ENCODE measurements around the gene SCYGR2. TPM values are rescaled to one million over a fixed set of nuclear protein-coding genes. Genes with fewer than 3 reads are reported as not detected.
A peak's percentile ranks its signal among the peaks of the same experiment; 100 is the strongest.

The SCYGR2 gene
- total RNA-seq, 1 experiment from 2014 or later, result not detected

DNA sequence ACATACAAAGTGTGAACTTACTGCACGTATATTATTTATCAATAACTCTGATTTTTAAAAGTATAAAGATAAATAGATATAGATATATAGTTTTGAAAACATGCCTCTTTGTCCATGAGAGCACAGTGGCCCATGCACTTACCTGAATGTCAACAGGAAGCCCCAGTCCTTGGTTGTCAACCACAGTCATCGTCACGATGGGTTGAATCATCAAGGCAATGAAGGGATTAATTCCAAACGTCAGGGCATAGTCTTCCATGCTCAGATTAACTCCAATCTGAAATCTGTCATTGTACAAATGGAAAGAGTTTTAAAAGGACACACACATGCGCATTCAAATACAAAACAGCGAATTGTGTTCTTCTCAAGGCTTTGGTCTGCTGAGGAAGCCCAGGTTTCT, 34.1 kb downstream of the SCYGR2 start:
- Histone ChIP-seq H3K4me3 (ENCODE audit: low read depth, low read length) (no peak overlapping the region), H3K36me3 (ENCODE audit: control insufficient read depth, insufficient read depth, low read length) (no peaks in the 10 kb centered on the region), H3K9me3 (no peaks in the 10 kb centered on the region), H3K4me1 (peaks cover 5% of the 10 kb centered on the region), H3K27me3 (replicated peaks; ENCODE audit: control insufficient read depth, insufficient read depth, low read length) (no peaks in the 10 kb centered on the region)
- Mint-ChIP-seq H3K9me3 (ENCODE audit: unreplicated experiment) (no peaks in the 10 kb centered on the region), H3K36me3 (ENCODE audit: insufficient read depth, unreplicated experiment) (no peaks in the 10 kb centered on the region), H3K27ac (ENCODE audit: unreplicated experiment) (no peak overlapping the region), H3K27me3 (ENCODE audit: insufficient read depth, unreplicated experiment) (no peaks in the 10 kb centered on the region), H3K4me3 (ENCODE audit: unreplicated experiment) (no peak overlapping the region), H3K4me1 (ENCODE audit: low read depth, unreplicated experiment) (no peaks in the 10 kb centered on the region)
- ChIA-PET POLR2A (interaction anchor here (0.7 kb wide), 1 partner anchor 12 kb away, joined by 5 read pairs; no protein-coding TSS in a partner anchor), CTCF (no interaction called here)
- DNase-seq, result no peak
- TF ChIP-seq, protein P1, sequence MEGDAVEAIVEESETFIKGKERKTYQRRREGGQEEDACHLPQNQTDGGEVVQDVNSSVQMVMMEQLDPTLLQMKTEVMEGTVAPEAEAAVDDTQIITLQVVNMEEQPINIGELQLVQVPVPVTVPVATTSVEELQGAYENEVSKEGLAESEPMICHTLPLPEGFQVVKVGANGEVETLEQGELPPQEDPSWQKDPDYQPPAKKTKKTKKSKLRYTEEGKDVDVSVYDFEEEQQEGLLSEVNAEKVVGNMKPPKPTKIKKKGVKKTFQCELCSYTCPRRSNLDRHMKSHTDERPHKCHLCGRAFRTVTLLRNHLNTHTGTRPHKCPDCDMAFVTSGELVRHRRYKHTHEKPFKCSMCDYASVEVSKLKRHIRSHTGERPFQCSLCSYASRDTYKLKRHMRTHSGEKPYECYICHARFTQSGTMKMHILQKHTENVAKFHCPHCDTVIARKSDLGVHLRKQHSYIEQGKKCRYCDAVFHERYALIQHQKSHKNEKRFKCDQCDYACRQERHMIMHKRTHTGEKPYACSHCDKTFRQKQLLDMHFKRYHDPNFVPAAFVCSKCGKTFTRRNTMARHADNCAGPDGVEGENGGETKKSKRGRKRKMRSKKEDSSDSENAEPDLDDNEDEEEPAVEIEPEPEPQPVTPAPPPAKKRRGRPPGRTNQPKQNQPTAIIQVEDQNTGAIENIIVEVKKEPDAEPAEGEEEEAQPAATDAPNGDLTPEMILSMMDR (IDR thresholded peaks at IDR 0.05; ENCODE audit: insufficient read depth in 1 of 2, low read depth in 1 of 2, low read length in 1 of 2, severe bottlenecking in 1 of 2, unreplicated experiment in 1 of 2), result no peak
- no TSS peak for BruUV-seq (replicated peaks)
- intact Hi-C loops (cut with micrococcal nuclease; ENCODE audit: unreplicated experiment), result no loop called here

GRCh38 chr2:227634201-227634600, 35.5 kb downstream of the SCYGR2 start:
- H3K27me3 Mint-ChIP-seq (ENCODE audit: insufficient read depth, unreplicated experiment), result no peaks in the 10 kb centered on the region
- no peaks in the 10 kb centered on the region for H3K36me3 Mint-ChIP-seq (ENCODE audit: insufficient read depth, unreplicated experiment)
- no TSS peak for BruUV-seq (replicated peaks)
- DNase-seq, result no peak
- TF ChIP-seq, protein P1 (IDR thresholded peaks at IDR 0.05; ENCODE audit: insufficient read depth in 1 of 2, low read depth in 1 of 2, low read length in 1 of 2, severe bottlenecking in 1 of 2, unreplicated experiment in 1 of 2), result no peak
- Histone ChIP-seq H3K27me3 (replicated peaks; ENCODE audit: control insufficient read depth, insufficient read depth, low read length) (no peaks in the 10 kb centered on the region), H3K9me3 (no peaks in the 10 kb centered on the region), H3K4me3 (ENCODE audit: low read depth, low read length) (no peak overlapping the region), H3K4me1 (peaks cover 5% of the 10 kb centered on the region), H3K36me3 (ENCODE audit: control insufficient read depth, insufficient read depth, low read length) (no peaks in the 10 kb centered on the region)
- no peaks in the 10 kb centered on the region for H3K4me1 Mint-ChIP-seq (ENCODE audit: low read depth, unreplicated experiment)
- no peak overlapping the region for H3K4me3 Mint-ChIP-seq (ENCODE audit: unreplicated experiment)
- CTCF ChIA-PET, result interaction anchor here (0.6 kb wide), 1 partner anchor 479 kb away, joined by 3 read pairs; no protein-coding TSS in a partner anchor
- intact Hi-C loops (cut with micrococcal nuclease; ENCODE audit: unreplicated experiment), result no loop called here
- H3K9me3 Mint-ChIP-seq (ENCODE audit: unreplicated experiment), result no peaks in the 10 kb centered on the region
- no peak overlapping the region for H3K27ac Mint-ChIP-seq (ENCODE audit: unreplicated experiment)
- POLR2A ChIA-PET, result no interaction called here

DNA sequence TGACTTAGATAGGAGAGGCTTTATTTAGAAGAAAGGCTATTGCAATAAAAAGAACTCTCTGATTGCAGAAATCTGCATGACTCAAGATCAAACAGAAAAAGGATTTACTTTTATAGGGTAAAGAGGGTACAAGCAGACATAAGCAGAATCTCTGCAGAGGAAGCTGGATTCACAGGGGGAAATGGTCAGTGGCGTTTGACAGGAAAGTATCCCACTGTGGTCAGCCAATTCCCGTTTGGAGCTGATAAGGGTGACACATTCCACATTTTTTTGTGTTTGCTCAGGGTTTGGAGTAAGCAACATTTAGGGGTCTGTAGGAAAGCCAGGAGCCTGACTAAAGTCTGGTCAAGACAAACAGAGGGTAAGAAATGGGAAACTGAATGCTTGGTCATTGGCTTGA, 44.0 kb downstream of the SCYGR2 start:
- ChIA-PET POLR2A (no interaction called here), CTCF (no interaction called here)
- Mint-ChIP-seq H3K36me3 (ENCODE audit: insufficient read depth, unreplicated experiment) (no peaks in the 10 kb centered on the region), H3K9me3 (ENCODE audit: unreplicated experiment) (no peaks in the 10 kb centered on the region), H3K4me3 (ENCODE audit: unreplicated experiment) (peak overlapping the region; percentile 13), H3K27me3 (ENCODE audit: insufficient read depth, unreplicated experiment) (no peaks in the 10 kb centered on the region), H3K27ac (ENCODE audit: unreplicated experiment) (peak overlapping the region; percentile 80), H3K4me1 (ENCODE audit: low read depth, unreplicated experiment) (peaks cover 14% of the 10 kb centered on the region)
- H3K27me3 ChIP-seq (replicated peaks; ENCODE audit: control insufficient read depth, insufficient read depth, low read length), result no peaks in the 10 kb centered on the region
- no peaks in the 10 kb centered on the region for H3K9me3 ChIP-seq
- H3K4me1 ChIP-seq, result peaks cover 33% of the 10 kb centered on the region
- DNase-seq, result no peak
- intact Hi-C loops (cut with micrococcal nuclease; ENCODE audit: unreplicated experiment), result no loop called here
- BruUV-seq (replicated peaks), result no TSS peak
- H3K36me3 ChIP-seq (ENCODE audit: control insufficient read depth, insufficient read depth, low read length), result no peaks in the 10 kb centered on the region
- no peak overlapping the region for H3K4me3 ChIP-seq (ENCODE audit: low read depth, low read length)
- TF ChIP-seq, protein P1 (IDR thresholded peaks at IDR 0.05; ENCODE audit: insufficient read depth in 1 of 2, low read depth in 1 of 2, low read length in 1 of 2, severe bottlenecking in 1 of 2, unreplicated experiment in 1 of 2), result no peak
